ENCODE measurements around the gene ARSB. TPM values are rescaled to one million over a fixed set of nuclear protein-coding genes. Genes with fewer than 3 reads are reported as not detected.

ARSB gene
- total RNA-seq, 1 experiment from 2014 or later, result 11.4 TPM

DNA sequence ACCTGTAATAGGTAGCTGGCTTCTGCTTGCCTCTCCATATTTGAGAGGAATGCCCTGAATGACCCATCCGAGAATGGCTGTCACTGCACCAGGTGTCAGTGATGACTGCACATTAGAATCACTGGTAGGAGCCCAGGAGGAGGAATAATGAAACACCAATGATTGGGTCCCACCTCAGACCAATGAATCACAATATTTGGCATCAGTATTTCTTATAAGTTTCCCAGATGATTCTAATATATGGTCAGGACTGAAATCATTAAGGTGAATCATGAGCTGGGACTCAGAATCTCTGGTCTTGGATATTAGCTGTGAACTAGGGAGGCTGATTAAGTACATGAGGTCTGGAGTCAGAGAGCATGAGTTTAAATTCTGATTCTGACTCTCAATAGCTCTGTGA, 23.4 kb downstream of the ARSB start:
- no peaks in the 10 kb centered on the region for H3K79me2 ChIP-seq (ENCODE audit: insufficient read depth, low read length)
- no peak overlapping the region for H3K9ac ChIP-seq (ENCODE audit: extremely low read depth, insufficient read length, low read length)
- Mint-ChIP-seq H3K4me3 (no peak overlapping the region), H3K4me1 (peaks cover 0 to 3% of the 10 kb centered on the region in 2 experiments; a peak in 2 of 4 replicates), H3K36me3 (ENCODE audit: insufficient read depth in 1 of 3, low read depth in 3 of 3) (peaks cover 0 to 3% (median 0%) of the 10 kb centered on the region in 3 experiments; a peak in 2 of 7 replicates), H3K9me3 (no peaks in the 10 kb centered on the region), H3K27me3 (ENCODE audit: low read depth) (no peaks in the 10 kb centered on the region), H3K27ac (no peak overlapping the region)
- no peak for DNase-seq
- no peak overlapping the region for H3K27ac ChIP-seq (ENCODE audit: insufficient read length, low read depth, low read length)
- no peak overlapping the region for H3T11ph ChIP-seq (ENCODE audit: low read length)
- H2AFZ ChIP-seq (ENCODE audit: low read length), result no peak overlapping the region
- no peak overlapping the region for H3K23ac ChIP-seq (ENCODE audit: insufficient read length, low read depth, low read length)
- no peak overlapping the region for H2BK5ac ChIP-seq (ENCODE audit: insufficient read length, low read length)
- no peak overlapping the region for H2BK120ac ChIP-seq (ENCODE audit: low read depth, low read length, poor library complexity, severe bottlenecking)
- no peak overlapping the region for H2BK20ac ChIP-seq (ENCODE audit: low read depth, low read length, poor library complexity, severe bottlenecking)
- no peak overlapping the region for H4K8ac ChIP-seq (replicated peaks; ENCODE audit: insufficient read length, low read depth, low read length)
- H2BK15ac ChIP-seq (ENCODE audit: low read depth, low read length), result no peak overlapping the region
- no peak for TF ChIP-seq CTCF (conservative IDR thresholded peaks at IDR 0.05)
- H3K14ac ChIP-seq (ENCODE audit: insufficient read depth, low read length), result no peak overlapping the region
- H2BK12ac ChIP-seq (ENCODE audit: insufficient read length, low read depth, low read length), result no peak overlapping the region
- no peak overlapping the region for H3K18ac ChIP-seq (ENCODE audit: insufficient read length, low read depth, low read length)
- H4K20me1 ChIP-seq (ENCODE audit: control insufficient read depth, insufficient read depth, insufficient read length), result no peaks in the 10 kb centered on the region
- no peaks in the 10 kb centered on the region for H3K9me3 ChIP-seq (ENCODE audit: control insufficient read depth, low read depth, low read length)
- no peaks in the 10 kb centered on the region for H3K23me2 ChIP-seq (ENCODE audit: insufficient read length, low read depth, low read length, poor library complexity, severe bottlenecking)
- H3K79me1 ChIP-seq (ENCODE audit: insufficient read depth, low read depth, low read length, poor library complexity, severe bottlenecking), result no peaks in the 10 kb centered on the region
- H3K27me3 ChIP-seq (ENCODE audit: insufficient read depth, low read length), result no peaks in the 10 kb centered on the region
- no peak overlapping the region for H3K4ac ChIP-seq (ENCODE audit: low read depth, low read length)
- H2AK5ac ChIP-seq (ENCODE audit: insufficient read length, low read length), result no peak overlapping the region
- no peak overlapping the region for H4K5ac ChIP-seq (ENCODE audit: insufficient read length, low read depth, low read length)
- no peak overlapping the region for H3K56ac ChIP-seq (ENCODE audit: insufficient read length, low read depth, low read length)
- H3K4me1 ChIP-seq (ENCODE audit: insufficient read depth, low read length), result no peaks in the 10 kb centered on the region
- H3K4me2 ChIP-seq (ENCODE audit: insufficient read depth, insufficient read length, low read length), result no peak overlapping the region
- WGBS (ENCODE audit: extremely low coverage, insufficient read length, low lambda C conversion rate), result no CpG with 5 or more reads among the region's 1 CpG
- H4K91ac ChIP-seq (ENCODE audit: insufficient read length, low read depth, low read length), result no peak overlapping the region

Data from H9 (cell line).